IMR-90 (cell line): ENCODE data around the gene PDK3. TPM values are rescaled to one million over a fixed set of nuclear protein-coding genes. Genes with fewer than 3 reads are reported as not detected.

Experiments
- ATAC-seq: fragments of 200-7000 bp; cut with Tn5 transposase; 2 replicates; pipeline ENCODE4 v1.9.1; 2020; ENCODE audit warnings: low read depth, mild to moderate bottlenecking, moderate library complexity
- BruUV-seq: library from RNA; stranded (reverse); fragments of 400-500 nt; replicated peaks from 2 replicates; lab custom pipeline; 2021; lab: Mats Ljungman, UMichigan
- CTCF ChIA-PET: fragments of 300-600 bp; formaldehyde crosslinking; extraction: SDS; loops from one replicate; lab custom pipeline; 2021; ENCODE audit warnings: antibody characterized with exemption; lab: Yijun Ruan, JAX
- POLR2A ChIA-PET: fragments of 300-600 bp; sonication (Branson Sonifier 250); formaldehyde crosslinking; loops from one replicate; lab custom pipeline; 2022; ENCODE audit warnings: antibody characterized with exemption; ENCODE audit not compliant: unreplicated experiment; lab: Charles Lee
- DNase-seq: peaks from one replicate; pipeline ENCODE4 v3.0.0; 2013
- H2AFZ ChIP-seq: replicated peaks from 2 replicates; pipeline ENCODE3; 2013; ENCODE audit warnings: low read length, mild to moderate bottlenecking; ENCODE audit not compliant: poor library complexity
- H2AK5ac ChIP-seq: 2 replicates; pipeline ENCODE4 v1.6.1; 2013; ENCODE audit warnings: low read depth, low read length, inconsistent platforms
- H2AK9ac ChIP-seq: replicated peaks from 2 replicates; pipeline ENCODE3; 2013; ENCODE audit warnings: mild to moderate bottlenecking, low read depth, low read length, moderate library complexity; ENCODE audit not compliant: poor library complexity
- H2BK120ac ChIP-seq: 2 replicates; pipeline ENCODE4 v1.6.1; 2013; ENCODE audit warnings: low read depth, low read length, inconsistent platforms
- H2BK15ac ChIP-seq: 3 replicates; pipeline ENCODE4 v1.6.1; 2013; ENCODE audit warnings: low read depth, low read length, inconsistent platforms
- H2BK20ac ChIP-seq: 2 replicates; pipeline ENCODE4 v1.6.1; 2013; ENCODE audit warnings: low read depth, mild to moderate bottlenecking, inconsistent platforms, low read length, moderate library complexity
- H2BK5ac ChIP-seq: 2 replicates; pipeline ENCODE4 v1.6.1; 2013; ENCODE audit warnings: mild to moderate bottlenecking, low read depth, low read length, inconsistent platforms; ENCODE audit not compliant: poor library complexity, severe bottlenecking
- H3K14ac ChIP-seq: replicated peaks from 2 replicates; pipeline ENCODE4 v1.6.1; 2013; ENCODE audit warnings: low read depth, low read length, inconsistent platforms
- H3K18ac ChIP-seq: 2 replicates; pipeline ENCODE4 v1.6.1; 2013; ENCODE audit warnings: low read depth, low read length, control low read depth
- H3K23ac ChIP-seq: 2 replicates; pipeline ENCODE4 v1.6.1; 2013; ENCODE audit warnings: low read depth, low read length, inconsistent platforms
- H3K27ac ChIP-seq: 2 replicates; pipeline ENCODE4 v1.5.1; 2013; ENCODE audit warnings: mild to moderate bottlenecking, control low read depth, low read length; ENCODE audit not compliant: insufficient read depth
- H3K27me3 ChIP-seq: 2 replicates; pipeline ENCODE4 v1.6.1; 2013; ENCODE audit warnings: low read length; ENCODE audit not compliant: control insufficient read depth, insufficient read depth
- H3K36me3 ChIP-seq: 2 replicates; pipeline ENCODE4 v1.6.1; 2013; ENCODE audit warnings: low read length, mixed read lengths; ENCODE audit not compliant: control insufficient read depth, insufficient read depth
- H3K4ac ChIP-seq: 2 replicates; pipeline ENCODE4 v1.6.1; 2013; ENCODE audit warnings: low read depth, low read length, inconsistent platforms
- H3K4me1 ChIP-seq: 2 replicates; pipeline ENCODE4 v1.6.1; 2013; ENCODE audit warnings: low read length, mixed read lengths; ENCODE audit not compliant: control insufficient read depth, insufficient read depth
- H3K4me2 ChIP-seq: 2 replicates; pipeline ENCODE4 v1.6.1; 2013; ENCODE audit warnings: low read depth, mild to moderate bottlenecking, control low read depth, low read length, moderate library complexity
- H3K4me3 ChIP-seq: 2 replicates; pipeline ENCODE4 v1.5.1; 2013; ENCODE audit warnings: low read depth, mild to moderate bottlenecking, control low read depth, low read length, moderate library complexity; ENCODE audit not compliant: insufficient read depth
- H3K56ac ChIP-seq: 2 replicates; pipeline ENCODE4 v1.6.1; 2013; ENCODE audit warnings: low read length, inconsistent platforms; ENCODE audit not compliant: insufficient read depth; ENCODE audit errors: extremely low read depth
- H3K79me1 ChIP-seq, 2 experiments: 2 replicates each; pipeline ENCODE4 v1.6.1; 2013; ENCODE audit warnings: low read length in 2 of 2, inconsistent platforms in 1 of 2, low read depth in 1 of 2
- H3K9ac ChIP-seq: 2 replicates; pipeline ENCODE4 v1.6.1; 2013; ENCODE audit warnings: low read depth, low read length, control low read depth
- H3K9me1 ChIP-seq: 2 replicates; pipeline ENCODE4 v1.6.1; 2013; ENCODE audit warnings: low read length, inconsistent platforms; ENCODE audit not compliant: insufficient read depth
- H3K9me3 ChIP-seq: 2 replicates; pipeline ENCODE4 v1.6.1; 2013; ENCODE audit warnings: low read length; ENCODE audit not compliant: control insufficient read depth, insufficient read depth
- H4K20me1 ChIP-seq: 2 replicates; pipeline ENCODE4 v1.6.1; 2013; ENCODE audit warnings: low read length, inconsistent platforms; ENCODE audit not compliant: insufficient read depth
- H4K5ac ChIP-seq: 2 replicates; pipeline ENCODE4 v1.6.1; 2013; ENCODE audit warnings: mild to moderate bottlenecking, low read depth, low read length, control low read depth
- H4K8ac ChIP-seq, 2 experiments: 2 replicates each; pipeline ENCODE4 v1.6.1; 2013; ENCODE audit warnings: low read depth in 2 of 2, low read length in 2 of 2, control low read depth in 1 of 2, inconsistent platforms in 1 of 2
- H4K91ac ChIP-seq: 2 replicates; pipeline ENCODE4 v1.6.1; 2013; ENCODE audit warnings: low read depth, low read length, inconsistent platforms; ENCODE audit not compliant: insufficient read depth
- BHLHE40 ChIP-seq: fragments of 150-350 bp; IDR thresholded peaks from 2 replicates; pipeline ENCODE4 v1.6.1; 2016; ENCODE audit warnings: mild to moderate bottlenecking, low read depth, low read length
- CEBPB ChIP-seq: IDR thresholded peaks from 2 replicates; pipeline ENCODE4 v1.6.1; 2012; ENCODE audit warnings: low read depth, low read length, improper control_type of control experiment
- CHD1 ChIP-seq: IDR thresholded peaks from 2 replicates; pipeline ENCODE4 v1.6.1; 2012; ENCODE audit warnings: low read depth, low read length, improper control_type of control experiment
- FOS ChIP-seq: fragments of 150-350 bp; IDR thresholded peaks from 2 replicates; pipeline ENCODE4 v1.6.1; 2016; ENCODE audit warnings: low read depth, low read length
- MAFK ChIP-seq: IDR thresholded peaks from 2 replicates; pipeline ENCODE4 v1.6.1; 2012; ENCODE audit warnings: low read depth, low read length, improper control_type of control experiment
- MAZ ChIP-seq: IDR thresholded peaks from 2 replicates; pipeline ENCODE4 v1.6.1; 2012; ENCODE audit warnings: low read depth, mild to moderate bottlenecking, low read length, improper control_type of control experiment, moderate library complexity, borderline replicate concordance
- MXI1 ChIP-seq: IDR thresholded peaks from 2 replicates; pipeline ENCODE4 v1.6.1; 2012; ENCODE audit warnings: low read depth, mild to moderate bottlenecking, low read length, moderate library complexity, borderline replicate concordance
- NFE2L2 ChIP-seq: fragments of 150-350 bp; IDR thresholded peaks from 2 replicates; pipeline ENCODE4 v1.6.1; 2016; ENCODE audit warnings: low read depth, mild to moderate bottlenecking, low read length
- POLR2A ChIP-seq: IDR thresholded peaks from 2 replicates; pipeline ENCODE4 v1.6.1; 2012; ENCODE audit warnings: mild to moderate bottlenecking, low read depth, low read length
- RAD21 ChIP-seq: IDR thresholded peaks from 2 replicates; pipeline ENCODE4 v1.6.1; 2012; ENCODE audit warnings: low read length, improper control_type of control experiment
- RCOR1 ChIP-seq: IDR thresholded peaks from 2 replicates; pipeline ENCODE4 v1.6.1; 2012; ENCODE audit warnings: mild to moderate bottlenecking, low read length, improper control_type of control experiment; ENCODE audit not compliant: insufficient replicate concordance
- RFX5 ChIP-seq: IDR thresholded peaks from 2 replicates; pipeline ENCODE4 v1.8.0; 2012; ENCODE audit warnings: low read depth, mild to moderate bottlenecking, low read length, moderate library complexity
- SMC3 ChIP-seq: fragments of 150-350 bp; IDR thresholded peaks from 2 replicates; pipeline ENCODE4 v1.6.1; 2016; ENCODE audit warnings: low read depth, mild to moderate bottlenecking, antibody characterized with exemption, low read length, moderate library complexity
- WGBS, 2 experiments: methylation state at CpG; one replicate each; pipeline versions ENCODE4 v1.1.5 to v1.1.7; 2013; ENCODE audit warnings: missing lambda C conversion rate in 2 of 2; ENCODE audit not compliant: insufficient read length in 1 of 2; ENCODE audit errors: extremely low coverage in 2 of 2; 5-methylcytosine and 5-hydroxymethylcytosine counted together
- dilution Hi-C: fragments of 300-500 bp; cut with HindIII; formaldehyde crosslinking; loops from one replicate; pipeline ENCODE4 v1.14.3; 2018; ENCODE audit warnings: low sequenced_read_pairs; ENCODE audit not compliant: unreplicated experiment
- in situ Hi-C: fragments of 300-500 bp; cut with MboI; formaldehyde crosslinking; loops from 3 replicates; pipeline ENCODE4 v1.14.3; 2019; ENCODE audit warnings: low sequenced_read_pairs, inconsistent platforms, mixed read lengths
- intact Hi-C: fragments of 100-400 bp; cut with micrococcal nuclease; formaldehyde crosslinking; loops from 2 replicates; pipeline ENCODE4 v1.10.0; 2022
- polyA plus RNA-seq, 3 experiments: library from polyadenylated mRNA; depleted of rRNA; stranded (reverse); fragments of >200 nt; gene quantifications; 2 replicates each; pipeline ENCODE4 v1.2.3, GENCODE V29; 2012; ENCODE audit warnings: low replicate concordance in 1 of 3
- total RNA-seq: library from RNA; depleted of rRNA; stranded (reverse); fragments of >200 nt; gene quantifications from 2 replicates; pipeline ENCODE4 v1.2.3, GENCODE V29; 2012
- TF ChIP-seq, protein P1 (sequence below): fragments of 150-350 bp; IDR thresholded peaks from 2 replicates; pipeline ENCODE4 v1.6.1; 2016; ENCODE audit warnings: low read depth, mild to moderate bottlenecking, low read length, moderate library complexity, borderline replicate concordance
- TF ChIP-seq, protein P2 (sequence below): fragments of 150-350 bp; IDR thresholded peaks from 2 replicates; pipeline ENCODE4 v1.6.1; 2017; ENCODE audit warnings: mild to moderate bottlenecking, antibody characterized with exemption, low read length, low read depth
- TF ChIP-seq, protein P3 (sequence below): conservative IDR thresholded peaks from 2 replicates; pipeline ENCODE4 v1.5.1; 2012; ENCODE audit warnings: mild to moderate bottlenecking, low read depth, low read length, improper control_type of control experiment

The PDK3 gene
- total and polyA plus RNA-seq, 2 of the 4 experiments (the other 2 are of a cell fraction): 2.3 to 4.8 TPM

DNA sequence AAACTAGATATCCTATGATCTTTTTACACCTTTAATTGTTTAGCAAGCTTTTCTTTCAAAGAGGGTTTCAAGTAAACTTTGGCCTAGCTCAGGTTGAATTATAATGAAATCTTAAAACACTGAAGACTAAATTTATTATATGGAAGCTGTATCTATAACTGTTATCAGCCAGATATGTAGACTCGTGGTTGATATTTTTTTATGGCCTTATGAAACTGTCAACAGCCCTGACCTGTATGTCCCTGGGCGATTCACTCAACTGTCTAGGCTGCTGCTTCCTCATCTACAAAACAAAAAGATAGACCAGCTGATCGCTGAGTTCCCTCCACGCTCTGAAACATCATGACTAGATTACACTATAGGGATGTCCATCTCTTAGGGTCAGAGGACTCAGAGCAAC, 21.2 kb upstream of the PDK3 start:
- Histone ChIP-seq H2AK9ac (no peak overlapping the region), H4K20me1 (no peaks in the 10 kb centered on the region), H3K18ac (no peak overlapping the region), H2BK20ac (no peak overlapping the region), H3K36me3 (no peaks in the 10 kb centered on the region), H3K4ac (no peak overlapping the region), H3K4me3 (no peak overlapping the region), H4K91ac (no peak overlapping the region), H3K4me2 (no peak overlapping the region), H2BK5ac (no peak overlapping the region), H4K5ac (no peak overlapping the region), H2AFZ (no peak overlapping the region), H3K23ac (no peak overlapping the region), H2BK120ac (no peak overlapping the region), H3K79me1 (no peaks in the 10 kb centered on the region), H3K27me3 (peaks cover 7% of the 10 kb centered on the region), H2AK5ac (no peak overlapping the region), H2BK15ac (no peak overlapping the region), H3K56ac (no peak overlapping the region), H3K14ac (no peak overlapping the region), H3K9me1 (no peaks in the 10 kb centered on the region), H3K27ac (no peak overlapping the region), H3K9me3 (no peaks in the 10 kb centered on the region), H3K4me1 (no peaks in the 10 kb centered on the region), H3K9ac (no peak overlapping the region), H4K8ac (no peak overlapping the region)
- in situ Hi-C loops (no loop called here), intact Hi-C loops (no loop called here), dilution Hi-C loops (no loop called here)
- POLR2A ChIA-PET: no interaction called here
- ATAC-seq (no peak), DNase-seq (no peak)
- CTCF ChIA-PET: no interaction called here
- no TSS peak for BruUV-seq
- TF ChIP-seq POLR2A (no peak), MAFK (no peak), FOS (no peak), NFE2L2 (no peak), CEBPB (no peak), BHLHE40 (no peak), MXI1 (no peak), MAZ (no peak), RAD21 (no peak), SMC3 (no peak), CHD1 (no peak), RFX5 (no peak), RCOR1 (no peak)
- TF ChIP-seq, protein P1, sequence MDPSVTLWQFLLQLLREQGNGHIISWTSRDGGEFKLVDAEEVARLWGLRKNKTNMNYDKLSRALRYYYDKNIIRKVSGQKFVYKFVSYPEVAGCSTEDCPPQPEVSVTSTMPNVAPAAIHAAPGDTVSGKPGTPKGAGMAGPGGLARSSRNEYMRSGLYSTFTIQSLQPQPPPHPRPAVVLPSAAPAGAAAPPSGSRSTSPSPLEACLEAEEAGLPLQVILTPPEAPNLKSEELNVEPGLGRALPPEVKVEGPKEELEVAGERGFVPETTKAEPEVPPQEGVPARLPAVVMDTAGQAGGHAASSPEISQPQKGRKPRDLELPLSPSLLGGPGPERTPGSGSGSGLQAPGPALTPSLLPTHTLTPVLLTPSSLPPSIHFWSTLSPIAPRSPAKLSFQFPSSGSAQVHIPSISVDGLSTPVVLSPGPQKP: no peak
- TF ChIP-seq, protein P2, sequence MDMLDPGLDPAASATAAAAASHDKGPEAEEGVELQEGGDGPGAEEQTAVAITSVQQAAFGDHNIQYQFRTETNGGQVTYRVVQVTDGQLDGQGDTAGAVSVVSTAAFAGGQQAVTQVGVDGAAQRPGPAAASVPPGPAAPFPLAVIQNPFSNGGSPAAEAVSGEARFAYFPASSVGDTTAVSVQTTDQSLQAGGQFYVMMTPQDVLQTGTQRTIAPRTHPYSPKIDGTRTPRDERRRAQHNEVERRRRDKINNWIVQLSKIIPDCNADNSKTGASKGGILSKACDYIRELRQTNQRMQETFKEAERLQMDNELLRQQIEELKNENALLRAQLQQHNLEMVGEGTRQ: no peak
- TF ChIP-seq, protein P3, sequence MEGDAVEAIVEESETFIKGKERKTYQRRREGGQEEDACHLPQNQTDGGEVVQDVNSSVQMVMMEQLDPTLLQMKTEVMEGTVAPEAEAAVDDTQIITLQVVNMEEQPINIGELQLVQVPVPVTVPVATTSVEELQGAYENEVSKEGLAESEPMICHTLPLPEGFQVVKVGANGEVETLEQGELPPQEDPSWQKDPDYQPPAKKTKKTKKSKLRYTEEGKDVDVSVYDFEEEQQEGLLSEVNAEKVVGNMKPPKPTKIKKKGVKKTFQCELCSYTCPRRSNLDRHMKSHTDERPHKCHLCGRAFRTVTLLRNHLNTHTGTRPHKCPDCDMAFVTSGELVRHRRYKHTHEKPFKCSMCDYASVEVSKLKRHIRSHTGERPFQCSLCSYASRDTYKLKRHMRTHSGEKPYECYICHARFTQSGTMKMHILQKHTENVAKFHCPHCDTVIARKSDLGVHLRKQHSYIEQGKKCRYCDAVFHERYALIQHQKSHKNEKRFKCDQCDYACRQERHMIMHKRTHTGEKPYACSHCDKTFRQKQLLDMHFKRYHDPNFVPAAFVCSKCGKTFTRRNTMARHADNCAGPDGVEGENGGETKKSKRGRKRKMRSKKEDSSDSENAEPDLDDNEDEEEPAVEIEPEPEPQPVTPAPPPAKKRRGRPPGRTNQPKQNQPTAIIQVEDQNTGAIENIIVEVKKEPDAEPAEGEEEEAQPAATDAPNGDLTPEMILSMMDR: no peak
- no CpG with 5 or more reads among the region's 4 CpGs for WGBS, 2 experiments
